Measurements from ENCODE around the gene NKD2. TPM values are rescaled to one million over a fixed set of nuclear protein-coding genes. Genes with fewer than 3 reads are reported as not detected.

The NKD2 gene
- total and polyA plus RNA-seq, 2 experiments from 2014 or later, result 9.0 to 11.9 TPM

DNA sequence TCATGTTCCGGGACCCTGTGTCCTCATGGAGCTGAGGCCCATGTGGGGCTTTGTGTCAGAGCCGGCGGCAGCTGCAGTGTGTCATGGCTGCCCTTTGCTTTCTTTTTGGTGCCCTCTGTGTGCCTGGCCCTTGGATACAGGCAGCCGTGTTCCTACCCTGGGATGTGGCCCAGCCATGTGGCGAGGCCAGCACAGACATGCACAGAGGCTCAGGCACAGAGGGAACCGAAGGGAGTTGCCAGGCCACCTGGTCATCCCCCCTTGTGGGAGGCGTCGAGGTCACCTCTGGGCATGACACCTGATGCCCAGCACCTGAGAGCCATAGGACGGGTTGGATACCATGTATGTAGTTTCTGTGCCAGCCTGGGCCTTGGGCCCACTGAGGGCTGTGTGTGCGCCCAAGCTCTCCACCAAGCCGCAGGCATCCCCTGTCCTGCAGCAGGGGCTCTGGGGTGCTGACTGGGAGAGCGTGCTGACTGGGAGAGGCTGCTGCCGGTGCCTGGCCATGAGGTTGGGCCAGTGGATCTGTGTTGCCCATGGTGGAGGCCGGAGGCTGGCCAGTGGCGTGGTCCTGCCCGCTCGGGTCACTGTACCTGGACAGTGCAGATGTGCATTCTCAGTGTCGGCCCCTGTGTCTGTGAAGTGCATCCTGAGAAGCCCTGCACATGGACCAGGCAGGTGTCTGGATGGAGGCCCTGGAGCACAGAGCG lies 4.8 kb downstream of the NKD2 start:
- Mint-ChIP-seq H3K9me3 (no peaks in the 10 kb centered on the region), H3K4me3 (no peak overlapping the region), H3K27ac (no peak overlapping the region), H3K36me3 (ENCODE audit: low read depth) (no peaks in the 10 kb centered on the region; the same call in 2 of the 3 replicates), H3K4me1 (peaks cover 20% of the 10 kb centered on the region), H3K27me3 (ENCODE audit: insufficient read depth, low read depth, poor library complexity) (peaks cover 26% of the 10 kb centered on the region)
- no peak overlapping the region for H3K4me3 ChIP-seq
- H3K4me1 ChIP-seq (ENCODE audit: insufficient read depth), result peaks cover 8% of the 10 kb centered on the region; the same call in 1 of the 2 replicates
- no peaks in the 10 kb centered on the region; the same call in 1 of the 2 replicates for H4K20me1 ChIP-seq (replicated peaks; ENCODE audit: insufficient read depth)
- peaks cover 20% of the 10 kb centered on the region for H3K27me3 ChIP-seq (ENCODE audit: insufficient read depth)
- H3K27ac ChIP-seq (ENCODE audit: low read depth), result no peak overlapping the region
- H3K9me2 ChIP-seq (ENCODE audit: insufficient read depth), result no peaks in the 10 kb centered on the region
- DNase-seq (ENCODE audit: low spot score) (no peak), ATAC-seq (no peak)
- H3F3A ChIP-seq (replicated peaks; ENCODE audit: low read depth), result no peaks in the 10 kb centered on the region
- no peaks in the 10 kb centered on the region for H3K79me2 ChIP-seq (replicated peaks; ENCODE audit: insufficient read depth)
- no peaks in the 10 kb centered on the region for H3K36me3 ChIP-seq (ENCODE audit: insufficient read depth)
- no peak for TF ChIP-seq ZNF114 (CRISPR knock-in tag; IDR thresholded peaks at IDR 0.05)
- TF ChIP-seq, protein P1, sequence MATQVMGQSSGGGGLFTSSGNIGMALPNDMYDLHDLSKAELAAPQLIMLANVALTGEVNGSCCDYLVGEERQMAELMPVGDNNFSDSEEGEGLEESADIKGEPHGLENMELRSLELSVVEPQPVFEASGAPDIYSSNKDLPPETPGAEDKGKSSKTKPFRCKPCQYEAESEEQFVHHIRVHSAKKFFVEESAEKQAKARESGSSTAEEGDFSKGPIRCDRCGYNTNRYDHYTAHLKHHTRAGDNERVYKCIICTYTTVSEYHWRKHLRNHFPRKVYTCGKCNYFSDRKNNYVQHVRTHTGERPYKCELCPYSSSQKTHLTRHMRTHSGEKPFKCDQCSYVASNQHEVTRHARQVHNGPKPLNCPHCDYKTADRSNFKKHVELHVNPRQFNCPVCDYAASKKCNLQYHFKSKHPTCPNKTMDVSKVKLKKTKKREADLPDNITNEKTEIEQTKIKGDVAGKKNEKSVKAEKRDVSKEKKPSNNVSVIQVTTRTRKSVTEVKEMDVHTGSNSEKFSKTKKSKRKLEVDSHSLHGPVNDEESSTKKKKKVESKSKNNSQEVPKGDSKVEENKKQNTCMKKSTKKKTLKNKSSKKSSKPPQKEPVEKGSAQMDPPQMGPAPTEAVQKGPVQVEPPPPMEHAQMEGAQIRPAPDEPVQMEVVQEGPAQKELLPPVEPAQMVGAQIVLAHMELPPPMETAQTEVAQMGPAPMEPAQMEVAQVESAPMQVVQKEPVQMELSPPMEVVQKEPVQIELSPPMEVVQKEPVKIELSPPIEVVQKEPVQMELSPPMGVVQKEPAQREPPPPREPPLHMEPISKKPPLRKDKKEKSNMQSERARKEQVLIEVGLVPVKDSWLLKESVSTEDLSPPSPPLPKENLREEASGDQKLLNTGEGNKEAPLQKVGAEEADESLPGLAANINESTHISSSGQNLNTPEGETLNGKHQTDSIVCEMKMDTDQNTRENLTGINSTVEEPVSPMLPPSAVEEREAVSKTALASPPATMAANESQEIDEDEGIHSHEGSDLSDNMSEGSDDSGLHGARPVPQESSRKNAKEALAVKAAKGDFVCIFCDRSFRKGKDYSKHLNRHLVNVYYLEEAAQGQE (IDR thresholded peaks at IDR 0.05; ENCODE audit: unreplicated experiment), result no peak
- TF ChIP-seq POLR2AphosphoS5 (IDR thresholded peaks at IDR 0.05; ENCODE audit: low read depth), result no peak
- no peak overlapping the region for H3K4me2 ChIP-seq
- H2AFZ ChIP-seq, result no peak overlapping the region

DNA sequence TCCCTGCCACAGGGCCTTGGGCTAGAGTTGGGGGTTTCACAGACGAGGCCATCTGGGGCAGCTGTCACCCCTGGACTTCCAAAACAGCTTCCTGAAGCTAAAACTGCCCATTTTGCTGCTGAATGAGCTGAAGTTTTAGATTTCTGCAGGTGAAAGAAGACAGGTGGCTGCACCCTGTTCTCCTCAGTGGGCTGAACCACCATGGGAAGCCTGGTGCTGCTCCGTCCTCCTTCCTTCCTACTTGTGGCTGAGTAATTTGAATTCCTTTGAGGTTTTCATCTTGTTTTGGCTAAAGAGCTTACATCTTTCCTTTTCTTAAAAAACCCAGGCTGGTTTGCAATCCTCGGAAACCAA lies 5.3 kb downstream of the NKD2 start:
- Mint-ChIP-seq H3K27me3 (ENCODE audit: insufficient read depth, low read depth, poor library complexity) (peaks cover 26% of the 10 kb centered on the region), H3K4me3 (no peak overlapping the region), H3K36me3 (ENCODE audit: low read depth) (no peaks in the 10 kb centered on the region; the same call in 2 of the 3 replicates), H3K27ac (no peak overlapping the region), H3K4me1 (peaks cover 20% of the 10 kb centered on the region), H3K9me3 (no peaks in the 10 kb centered on the region)
- no peak overlapping the region for H3K4me2 ChIP-seq
- no peak for TF ChIP-seq POLR2AphosphoS5 (IDR thresholded peaks at IDR 0.05; ENCODE audit: low read depth)
- TF ChIP-seq, protein P2, sequence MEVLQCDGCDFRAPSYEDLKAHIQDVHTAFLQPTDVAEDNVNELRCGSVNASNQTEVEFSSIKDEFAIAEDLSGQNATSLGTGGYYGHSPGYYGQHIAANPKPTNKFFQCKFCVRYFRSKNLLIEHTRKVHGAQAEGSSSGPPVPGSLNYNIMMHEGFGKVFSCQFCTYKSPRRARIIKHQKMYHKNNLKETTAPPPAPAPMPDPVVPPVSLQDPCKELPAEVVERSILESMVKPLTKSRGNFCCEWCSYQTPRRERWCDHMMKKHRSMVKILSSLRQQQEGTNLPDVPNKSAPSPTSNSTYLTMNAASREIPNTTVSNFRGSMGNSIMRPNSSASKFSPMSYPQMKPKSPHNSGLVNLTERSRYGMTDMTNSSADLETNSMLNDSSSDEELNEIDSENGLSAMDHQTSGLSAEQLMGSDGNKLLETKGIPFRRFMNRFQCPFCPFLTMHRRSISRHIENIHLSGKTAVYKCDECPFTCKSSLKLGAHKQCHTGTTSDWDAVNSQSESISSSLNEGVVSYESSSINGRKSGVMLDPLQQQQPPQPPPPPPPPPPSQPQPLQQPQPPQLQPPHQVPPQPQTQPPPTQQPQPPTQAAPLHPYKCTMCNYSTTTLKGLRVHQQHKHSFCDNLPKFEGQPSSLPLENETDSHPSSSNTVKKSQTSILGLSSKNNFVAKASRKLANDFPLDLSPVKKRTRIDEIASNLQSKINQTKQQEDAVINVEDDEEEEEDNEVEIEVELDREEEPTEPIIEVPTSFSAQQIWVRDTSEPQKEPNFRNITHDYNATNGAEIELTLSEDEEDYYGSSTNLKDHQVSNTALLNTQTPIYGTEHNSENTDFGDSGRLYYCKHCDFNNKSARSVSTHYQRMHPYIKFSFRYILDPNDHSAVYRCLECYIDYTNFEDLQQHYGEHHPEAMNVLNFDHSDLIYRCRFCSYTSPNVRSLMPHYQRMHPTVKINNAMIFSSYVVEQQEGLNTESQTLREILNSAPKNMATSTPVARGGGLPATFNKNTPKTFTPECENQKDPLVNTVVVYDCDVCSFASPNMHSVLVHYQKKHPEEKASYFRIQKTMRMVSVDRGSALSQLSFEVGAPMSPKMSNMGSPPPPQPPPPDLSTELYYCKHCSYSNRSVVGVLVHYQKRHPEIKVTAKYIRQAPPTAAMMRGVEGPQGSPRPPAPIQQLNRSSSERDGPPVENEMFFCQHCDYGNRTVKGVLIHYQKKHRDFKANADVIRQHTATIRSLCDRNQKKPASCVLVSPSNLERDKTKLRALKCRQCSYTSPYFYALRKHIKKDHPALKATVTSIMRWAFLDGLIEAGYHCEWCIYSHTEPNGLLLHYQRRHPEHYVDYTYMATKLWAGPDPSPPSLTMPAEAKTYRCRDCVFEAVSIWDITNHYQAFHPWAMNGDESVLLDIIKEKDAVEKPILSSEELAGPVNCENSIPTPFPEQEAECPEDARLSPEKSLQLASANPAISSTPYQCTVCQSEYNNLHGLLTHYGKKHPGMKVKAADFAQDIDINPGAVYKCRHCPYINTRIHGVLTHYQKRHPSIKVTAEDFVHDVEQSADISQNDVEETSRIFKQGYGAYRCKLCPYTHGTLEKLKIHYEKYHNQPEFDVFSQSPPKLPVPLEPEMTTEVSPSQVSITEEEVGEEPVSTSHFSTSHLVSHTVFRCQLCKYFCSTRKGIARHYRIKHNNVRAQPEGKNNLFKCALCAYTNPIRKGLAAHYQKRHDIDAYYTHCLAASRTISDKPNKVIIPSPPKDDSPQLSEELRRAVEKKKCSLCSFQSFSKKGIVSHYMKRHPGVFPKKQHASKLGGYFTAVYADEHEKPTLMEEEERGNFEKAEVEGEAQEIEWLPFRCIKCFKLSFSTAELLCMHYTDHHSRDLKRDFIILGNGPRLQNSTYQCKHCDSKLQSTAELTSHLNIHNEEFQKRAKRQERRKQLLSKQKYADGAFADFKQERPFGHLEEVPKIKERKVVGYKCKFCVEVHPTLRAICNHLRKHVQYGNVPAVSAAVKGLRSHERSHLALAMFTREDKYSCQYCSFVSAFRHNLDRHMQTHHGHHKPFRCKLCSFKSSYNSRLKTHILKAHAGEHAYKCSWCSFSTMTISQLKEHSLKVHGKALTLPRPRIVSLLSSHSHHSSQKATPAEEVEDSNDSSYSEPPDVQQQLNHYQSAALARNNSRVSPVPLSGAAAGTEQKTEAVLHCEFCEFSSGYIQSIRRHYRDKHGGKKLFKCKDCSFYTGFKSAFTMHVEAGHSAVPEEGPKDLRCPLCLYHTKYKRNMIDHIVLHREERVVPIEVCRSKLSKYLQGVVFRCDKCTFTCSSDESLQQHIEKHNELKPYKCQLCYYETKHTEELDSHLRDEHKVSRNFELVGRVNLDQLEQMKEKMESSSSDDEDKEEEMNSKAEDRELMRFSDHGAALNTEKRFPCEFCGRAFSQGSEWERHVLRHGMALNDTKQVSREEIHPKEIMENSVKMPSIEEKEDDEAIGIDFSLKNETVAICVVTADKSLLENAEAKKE (CRISPR knock-in tag; IDR thresholded peaks at IDR 0.05), result no peak
- TF ChIP-seq, protein P1 (IDR thresholded peaks at IDR 0.05; ENCODE audit: unreplicated experiment), result no peak
- H3F3A ChIP-seq (replicated peaks; ENCODE audit: low read depth), result no peaks in the 10 kb centered on the region
- peaks cover 8% of the 10 kb centered on the region; the same call in 1 of the 2 replicates for H3K4me1 ChIP-seq (ENCODE audit: insufficient read depth)
- no peaks in the 10 kb centered on the region for H3K36me3 ChIP-seq (ENCODE audit: insufficient read depth)
- DNase-seq (ENCODE audit: low spot score) (no peak), ATAC-seq (no peak)
- H3K4me3 ChIP-seq, result no peak overlapping the region
- no peak overlapping the region for H3K27ac ChIP-seq (ENCODE audit: low read depth)
- no peaks in the 10 kb centered on the region for H3K9me2 ChIP-seq (ENCODE audit: insufficient read depth)
- no peaks in the 10 kb centered on the region; the same call in 1 of the 2 replicates for H4K20me1 ChIP-seq (replicated peaks; ENCODE audit: insufficient read depth)
- H2AFZ ChIP-seq, result no peak overlapping the region
- H3K27me3 ChIP-seq (ENCODE audit: insufficient read depth), result peaks cover 18% of the 10 kb centered on the region
- no peaks in the 10 kb centered on the region for H3K79me2 ChIP-seq (replicated peaks; ENCODE audit: insufficient read depth)

Measured in GM23338 (cell line).